Stimulated activated memory B cell treated with anti-CD40 and anti-IgM and Interleukin-4, amounts not matched to agents 10 μg/mL and 1 μg/mL and 100 μg/mL, for 72 hours (primary cell): ENCODE data around the gene EFCAB11.

Source experiments
- ATAC-seq: fragments of 150-1000 bp; cut with Tn5 transposase; 2 replicates; pipeline ENCODE4 v1.10.0; 2021
- H3K27ac Mint-ChIP-seq: one replicate; pipeline ENCODE4 v1.8.0; 2022; ENCODE audit warnings: mild to moderate bottlenecking, mixed read lengths
- H3K27me3 Mint-ChIP-seq: one replicate; pipeline ENCODE4 v1.8.0; 2022; ENCODE audit warnings: mixed read lengths
- H3K36me3 Mint-ChIP-seq: one replicate; pipeline ENCODE4 v1.8.0; 2022; ENCODE audit warnings: mixed read lengths
- H3K4me1 Mint-ChIP-seq: one replicate; pipeline ENCODE4 v1.8.0; 2022; ENCODE audit warnings: mixed read lengths
- H3K4me3 Mint-ChIP-seq: one replicate; pipeline ENCODE4 v1.8.0; 2022; ENCODE audit warnings: mild to moderate bottlenecking, moderate library complexity, mixed read lengths
- H3K9me3 Mint-ChIP-seq: one replicate; pipeline ENCODE4 v1.8.0; 2022; ENCODE audit warnings: mixed read lengths

Gene EFCAB11

GRCh38 chr14:89845346-89845745 lies 109.2 kb downstream of the EFCAB11 start:
- Mint-ChIP-seq H3K4me1 (no peaks in the 10 kb centered on the region), H3K9me3 (peaks cover 8% of the 10 kb centered on the region), H3K27me3 (no peaks in the 10 kb centered on the region), H3K36me3 (peaks cover 10% of the 10 kb centered on the region), H3K4me3 (no peak overlapping the region), H3K27ac (no peak overlapping the region)
- ATAC-seq: no peak

GRCh38 chr14:89844508-89844907 lies 110.0 kb downstream of the EFCAB11 start:
- H3K4me1 Mint-ChIP-seq: no peaks in the 10 kb centered on the region
- H3K4me3 Mint-ChIP-seq: no peak overlapping the region
- peaks cover 12% of the 10 kb centered on the region for H3K36me3 Mint-ChIP-seq
- no peak overlapping the region for H3K27ac Mint-ChIP-seq
- H3K9me3 Mint-ChIP-seq: peaks cover 8% of the 10 kb centered on the region
- no peak for ATAC-seq
- H3K27me3 Mint-ChIP-seq: no peaks in the 10 kb centered on the region

GRCh38 chr14:89842837-89843236 lies 111.7 kb downstream of the EFCAB11 start:
- H3K4me3 Mint-ChIP-seq: no peak overlapping the region
- H3K36me3 Mint-ChIP-seq: peaks cover 28% of the 10 kb centered on the region
- no peak overlapping the region for H3K27ac Mint-ChIP-seq
- no peaks in the 10 kb centered on the region for H3K27me3 Mint-ChIP-seq
- peaks cover 16% of the 10 kb centered on the region for H3K9me3 Mint-ChIP-seq
- H3K4me1 Mint-ChIP-seq: no peaks in the 10 kb centered on the region
- no peak for ATAC-seq

GRCh38 chr14:89841851-89842250 lies 112.7 kb downstream of the EFCAB11 start:
- no peaks in the 10 kb centered on the region for H3K4me1 Mint-ChIP-seq
- H3K36me3 Mint-ChIP-seq: peaks cover 22% of the 10 kb centered on the region
- H3K4me3 Mint-ChIP-seq: no peak overlapping the region
- no peak overlapping the region for H3K27ac Mint-ChIP-seq
- peaks cover 12% of the 10 kb centered on the region for H3K9me3 Mint-ChIP-seq
- ATAC-seq: no peak
- H3K27me3 Mint-ChIP-seq: no peaks in the 10 kb centered on the region

GRCh38 chr14:89836830-89837469 lies 117.6 kb downstream of the EFCAB11 start:
- ATAC-seq: no peak

GRCh38 chr14:89833661-89834060 lies 120.9 kb downstream of the EFCAB11 start:
- no peaks in the 10 kb centered on the region for H3K27me3 Mint-ChIP-seq
- H3K4me3 Mint-ChIP-seq: no peak overlapping the region
- no peaks in the 10 kb centered on the region for H3K4me1 Mint-ChIP-seq
- no peak for ATAC-seq
- H3K27ac Mint-ChIP-seq: no peak overlapping the region
- H3K9me3 Mint-ChIP-seq: peaks cover 4% of the 10 kb centered on the region
- peaks cover 13% of the 10 kb centered on the region for H3K36me3 Mint-ChIP-seq

More at GRCh38 chr14:89836830-89837469, 117.6 kb downstream of the EFCAB11 start:
- Mint-ChIP-seq H3K36me3 (peaks cover 22% of the 10 kb centered on the region), H3K27ac (no peak overlapping the region), H3K4me3 (no peak overlapping the region), H3K27me3 (no peaks in the 10 kb centered on the region), H3K9me3 (peaks cover 8% of the 10 kb centered on the region), H3K4me1 (no peaks in the 10 kb centered on the region)

- Mint-ChIP-seq H3K9me3 (peaks cover under 1% of the 10 kb centered on the region), H3K27ac (no peak overlapping the region), H3K27me3 (no peaks in the 10 kb centered on the region), H3K4me3 (no peak overlapping the region), H3K36me3 (peaks cover 7% of the 10 kb centered on the region), H3K4me1 (no peaks in the 10 kb centered on the region)
- no peak for ATAC-seq
Measured at GRCh38 chr14:89833120-89833532, 121.4 kb downstream of the EFCAB11 start.

GRCh38 chr14:89828471-89829165 lies 125.9 kb downstream of the EFCAB11 start:
- no peaks in the 10 kb centered on the region for H3K4me1 Mint-ChIP-seq
- H3K36me3 Mint-ChIP-seq: peaks cover 12% of the 10 kb centered on the region
- H3K4me3 Mint-ChIP-seq: no peak overlapping the region
- no peaks in the 10 kb centered on the region for H3K27me3 Mint-ChIP-seq
- H3K27ac Mint-ChIP-seq: no peak overlapping the region
- H3K9me3 Mint-ChIP-seq: peaks cover 10% of the 10 kb centered on the region
- ATAC-seq: no peak

GRCh38 chr14:89827265-89827664 lies 127.3 kb downstream of the EFCAB11 start:
- H3K27ac Mint-ChIP-seq: no peak overlapping the region
- H3K36me3 Mint-ChIP-seq: peaks cover 26% of the 10 kb centered on the region
- no peaks in the 10 kb centered on the region for H3K4me1 Mint-ChIP-seq
- H3K9me3 Mint-ChIP-seq: peaks cover 12% of the 10 kb centered on the region
- no peak overlapping the region for H3K4me3 Mint-ChIP-seq
- ATAC-seq: no peak
- H3K27me3 Mint-ChIP-seq: no peaks in the 10 kb centered on the region

GRCh38 chr14:89826596-89826995 lies 127.9 kb downstream of the EFCAB11 start:
- no peak for ATAC-seq
- no peak overlapping the region for H3K4me3 Mint-ChIP-seq
- peaks cover 27% of the 10 kb centered on the region for H3K36me3 Mint-ChIP-seq
- H3K9me3 Mint-ChIP-seq: peaks cover 12% of the 10 kb centered on the region
- no peaks in the 10 kb centered on the region for H3K4me1 Mint-ChIP-seq
- H3K27me3 Mint-ChIP-seq: no peaks in the 10 kb centered on the region
- H3K27ac Mint-ChIP-seq: no peak overlapping the region

GRCh38 chr14:89823743-89824142 lies 130.8 kb downstream of the EFCAB11 start:
- Mint-ChIP-seq H3K36me3 (peaks cover 27% of the 10 kb centered on the region), H3K4me1 (no peaks in the 10 kb centered on the region), H3K4me3 (no peak overlapping the region), H3K27ac (no peak overlapping the region), H3K27me3 (no peaks in the 10 kb centered on the region), H3K9me3 (peaks cover 12% of the 10 kb centered on the region)
- ATAC-seq: no peak

GRCh38 chr14:89814126-89814525 lies 140.4 kb downstream of the EFCAB11 start:
- H3K4me1 Mint-ChIP-seq: no peaks in the 10 kb centered on the region
- H3K9me3 Mint-ChIP-seq: no peaks in the 10 kb centered on the region
- peaks cover 9% of the 10 kb centered on the region for H3K36me3 Mint-ChIP-seq
- no peaks in the 10 kb centered on the region for H3K27me3 Mint-ChIP-seq
- no peak overlapping the region for H3K27ac Mint-ChIP-seq
- H3K4me3 Mint-ChIP-seq: no peak overlapping the region
- no peak for ATAC-seq

- Mint-ChIP-seq H3K27ac (no peak overlapping the region), H3K36me3 (peaks cover 9% of the 10 kb centered on the region), H3K4me1 (no peaks in the 10 kb centered on the region), H3K27me3 (no peaks in the 10 kb centered on the region), H3K4me3 (no peak overlapping the region), H3K9me3 (no peaks in the 10 kb centered on the region)
- ATAC-seq: no peak
Measured at GRCh38 chr14:89813617-89814031, 140.9 kb downstream of the EFCAB11 start.

- Mint-ChIP-seq H3K4me3 (no peak overlapping the region), H3K27ac (no peak overlapping the region), H3K4me1 (no peaks in the 10 kb centered on the region), H3K9me3 (no peaks in the 10 kb centered on the region), H3K36me3 (peaks cover 9% of the 10 kb centered on the region), H3K27me3 (no peaks in the 10 kb centered on the region)
- no peak for ATAC-seq
Measured at GRCh38 chr14:89811954-89812575, 142.5 kb downstream of the EFCAB11 start.

GRCh38 chr14:89810101-89810500 lies 144.4 kb downstream of the EFCAB11 start:
- Mint-ChIP-seq H3K9me3 (no peaks in the 10 kb centered on the region), H3K4me3 (no peak overlapping the region), H3K4me1 (no peaks in the 10 kb centered on the region), H3K27me3 (no peaks in the 10 kb centered on the region), H3K36me3 (peaks cover 9% of the 10 kb centered on the region), H3K27ac (no peak overlapping the region)
- ATAC-seq: no peak

GRCh38 chr14:89807892-89808291 lies 146.6 kb downstream of the EFCAB11 start:
- Mint-ChIP-seq H3K9me3 (no peaks in the 10 kb centered on the region), H3K27ac (no peak overlapping the region), H3K27me3 (no peaks in the 10 kb centered on the region), H3K36me3 (peaks cover 9% of the 10 kb centered on the region), H3K4me1 (no peaks in the 10 kb centered on the region), H3K4me3 (no peak overlapping the region)
- ATAC-seq: no peak
